SK-N-SH (cell line): ENCODE data around the gene JMJD1C.

Source experiments
- CTCF ChIP-seq: fragments of 200-600 bp; sonication (generic); IDR thresholded peaks from 2 replicates; pipeline ENCODE4 v1.6.1; 2017; ENCODE audit warnings: antibody characterized with exemption, mild to moderate bottlenecking, moderate library complexity
- EP300 ChIP-seq, 2 experiments: IDR thresholded peaks; 2 replicates each; pipeline versions ENCODE4 v1.4.0 to v1.6.1; 2012; ENCODE audit warnings: borderline replicate concordance in 1 of 2, low read depth in 1 of 2, low read length in 1 of 2
- MAX ChIP-seq: IDR thresholded peaks from 2 replicates; pipeline ENCODE4 v1.4.0; 2012; ENCODE audit warnings: low read depth
- MEF2A ChIP-seq: IDR thresholded peaks from 2 replicates; pipeline ENCODE4 v1.4.0; 2012; ENCODE audit warnings: low read depth, borderline replicate concordance
- POLR2AphosphoS5 ChIP-seq: IDR thresholded peaks from 2 replicates; pipeline ENCODE4 v1.6.1; 2012; ENCODE audit warnings: low read depth, low read length
- RAD21 ChIP-seq: IDR thresholded peaks from 2 replicates; pipeline ENCODE4 v1.6.1; 2012; ENCODE audit warnings: mild to moderate bottlenecking, low read length

GRCh38 chr10:63496561-63496960, 30.8 kb upstream of the JMJD1C start:
- no peak for TF ChIP-seq RAD21
- TF ChIP-seq MEF2A = no peak
- no peak for TF ChIP-seq MAX
- TF ChIP-seq CTCF = no peak
- TF ChIP-seq EP300 (IDR thresholded peaks at IDR 0.05; ENCODE audit: borderline replicate concordance in 1 of 2, low read depth in 1 of 2, low read length in 1 of 2) = no peak
- TF ChIP-seq POLR2AphosphoS5 = no peak
